ENCODE data around the gene KIF7. TPM values are rescaled to one million over a fixed set of nuclear protein-coding genes. Genes with fewer than 3 reads are reported as not detected.

Gene KIF7
- total RNA-seq, 1 experiment from 2014 or later: 20.4 TPM

GRCh38 chr15:89679212-89679611 is 23.9 kb upstream of the KIF7 start, which contains the start of gene PLIN1 (continued):
- TF ChIP-seq SOX15 (CRISPR knock-in tag; IDR thresholded peaks at IDR 0.05) (no peak), E2F4 (CRISPR knock-in tag; IDR thresholded peaks at IDR 0.05; ENCODE audit: borderline replicate concordance, low read depth) (no peak), CREM (CRISPR knock-in tag; IDR thresholded peaks at IDR 0.05) (no peak), PRRX2 (CRISPR knock-in tag; IDR thresholded peaks at IDR 0.05) (no peak)

DNA sequence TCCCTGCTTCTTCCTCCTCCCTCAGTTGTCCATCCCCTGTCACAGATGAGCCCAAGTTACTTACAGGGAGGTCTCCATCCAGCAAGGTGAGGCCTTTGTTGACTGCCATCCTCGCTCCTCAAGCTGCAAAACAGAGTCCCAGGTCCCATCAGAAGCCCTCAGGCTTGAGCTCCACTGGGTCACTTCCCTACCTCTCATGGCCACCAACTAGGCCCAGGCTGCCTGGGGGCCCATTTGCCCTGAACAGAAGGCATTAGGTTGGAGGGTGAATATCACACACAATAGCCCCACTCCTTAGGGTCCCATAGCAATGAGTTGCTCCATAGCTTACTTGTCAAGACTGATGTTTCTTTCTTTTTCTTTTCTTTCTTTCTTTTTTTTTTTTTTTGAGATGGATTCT is 22.1 kb upstream of the KIF7 start:
- Mint-ChIP-seq H3K27me3 (ENCODE audit: low read depth) (no peaks in the 10 kb centered on the region), H3K4me3 (no peak overlapping the region), H3K27ac (no peak overlapping the region), H3K9me3 (no peaks in the 10 kb centered on the region), H3K36me3 (no peaks in the 10 kb centered on the region), H3K4me1 (no peaks in the 10 kb centered on the region; the same call in 1 of the 2 replicates)
- TF ChIP-seq MXD4 (CRISPR knock-in tag; IDR thresholded peaks at IDR 0.05; ENCODE audit: borderline replicate concordance) (no peak), ZNF396 (CRISPR knock-in tag; IDR thresholded peaks at IDR 0.05; ENCODE audit: borderline replicate concordance) (no peak), OVOL2 (CRISPR knock-in tag; IDR thresholded peaks at IDR 0.05; ENCODE audit: borderline replicate concordance) (no peak), PREB (CRISPR knock-in tag; IDR thresholded peaks at IDR 0.05; ENCODE audit: borderline replicate concordance) (no peak), SOX15 (CRISPR knock-in tag; IDR thresholded peaks at IDR 0.05) (no peak)
- TF ChIP-seq, protein P1, sequence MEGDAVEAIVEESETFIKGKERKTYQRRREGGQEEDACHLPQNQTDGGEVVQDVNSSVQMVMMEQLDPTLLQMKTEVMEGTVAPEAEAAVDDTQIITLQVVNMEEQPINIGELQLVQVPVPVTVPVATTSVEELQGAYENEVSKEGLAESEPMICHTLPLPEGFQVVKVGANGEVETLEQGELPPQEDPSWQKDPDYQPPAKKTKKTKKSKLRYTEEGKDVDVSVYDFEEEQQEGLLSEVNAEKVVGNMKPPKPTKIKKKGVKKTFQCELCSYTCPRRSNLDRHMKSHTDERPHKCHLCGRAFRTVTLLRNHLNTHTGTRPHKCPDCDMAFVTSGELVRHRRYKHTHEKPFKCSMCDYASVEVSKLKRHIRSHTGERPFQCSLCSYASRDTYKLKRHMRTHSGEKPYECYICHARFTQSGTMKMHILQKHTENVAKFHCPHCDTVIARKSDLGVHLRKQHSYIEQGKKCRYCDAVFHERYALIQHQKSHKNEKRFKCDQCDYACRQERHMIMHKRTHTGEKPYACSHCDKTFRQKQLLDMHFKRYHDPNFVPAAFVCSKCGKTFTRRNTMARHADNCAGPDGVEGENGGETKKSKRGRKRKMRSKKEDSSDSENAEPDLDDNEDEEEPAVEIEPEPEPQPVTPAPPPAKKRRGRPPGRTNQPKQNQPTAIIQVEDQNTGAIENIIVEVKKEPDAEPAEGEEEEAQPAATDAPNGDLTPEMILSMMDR (IDR thresholded peaks at IDR 0.05): no peak
- ATAC-seq (no peak), DNase-seq (ENCODE audit: low spot score) (no peak)
- ChIA-PET POLR2A (no interaction called here), CTCF (interaction anchor here (1.0 kb wide), 1 partner anchor 30 kb away, joined by 3 read pairs; no protein-coding TSS in a partner anchor)

DNA sequence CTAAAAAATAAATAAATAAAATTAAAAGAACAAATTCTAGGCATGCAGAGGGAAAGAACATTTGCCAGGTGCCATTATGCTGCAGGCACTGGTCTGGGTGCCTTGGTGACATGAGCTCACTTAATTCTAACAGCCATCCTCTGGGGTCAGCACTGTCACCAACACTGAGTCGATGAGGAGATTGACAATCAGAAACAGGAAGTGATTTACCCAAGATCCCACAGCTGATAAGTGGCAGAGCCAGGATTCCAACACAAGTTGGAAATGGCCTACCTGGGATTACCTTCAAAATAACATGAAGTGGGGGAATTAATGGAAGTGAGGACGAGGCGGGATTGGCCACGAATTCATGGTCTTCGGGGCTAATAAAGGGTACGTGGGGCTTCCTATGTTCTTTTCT is 20.3 kb upstream of the KIF7 start:
- no peaks in the 10 kb centered on the region for H3K9me3 Mint-ChIP-seq
- H3K36me3 Mint-ChIP-seq: no peaks in the 10 kb centered on the region
- ChIA-PET CTCF (interaction anchor here (0.7 to 1.3 kb wide), 2 partner anchors 42 to 199 kb away, joined by 5 read pairs; no protein-coding TSS in a partner anchor), POLR2A (no interaction called here)
- no peaks in the 10 kb centered on the region for H3K27me3 Mint-ChIP-seq (ENCODE audit: low read depth)
- no peak overlapping the region for H3K4me3 Mint-ChIP-seq
- TF ChIP-seq ZNF396 (CRISPR knock-in tag; IDR thresholded peaks at IDR 0.05; ENCODE audit: borderline replicate concordance) (no peak), PRDM15 (CRISPR knock-in tag; IDR thresholded peaks at IDR 0.05) (no peak), CBFB (CRISPR knock-in tag; IDR thresholded peaks at IDR 0.05; ENCODE audit: low read depth) (no peak), ZNF423 (CRISPR knock-in tag; IDR thresholded peaks at IDR 0.05) (no peak), ZSCAN18 (CRISPR knock-in tag; IDR thresholded peaks at IDR 0.05) (no peak)
- TF ChIP-seq, protein P2, sequence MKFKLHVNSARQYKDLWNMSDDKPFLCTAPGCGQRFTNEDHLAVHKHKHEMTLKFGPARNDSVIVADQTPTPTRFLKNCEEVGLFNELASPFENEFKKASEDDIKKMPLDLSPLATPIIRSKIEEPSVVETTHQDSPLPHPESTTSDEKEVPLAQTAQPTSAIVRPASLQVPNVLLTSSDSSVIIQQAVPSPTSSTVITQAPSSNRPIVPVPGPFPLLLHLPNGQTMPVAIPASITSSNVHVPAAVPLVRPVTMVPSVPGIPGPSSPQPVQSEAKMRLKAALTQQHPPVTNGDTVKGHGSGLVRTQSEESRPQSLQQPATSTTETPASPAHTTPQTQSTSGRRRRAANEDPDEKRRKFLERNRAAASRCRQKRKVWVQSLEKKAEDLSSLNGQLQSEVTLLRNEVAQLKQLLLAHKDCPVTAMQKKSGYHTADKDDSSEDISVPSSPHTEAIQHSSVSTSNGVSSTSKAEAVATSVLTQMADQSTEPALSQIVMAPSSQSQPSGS (CRISPR knock-in tag; IDR thresholded peaks at IDR 0.05; ENCODE audit: borderline replicate concordance, low read depth): no peak
- DNase-seq (ENCODE audit: low spot score) (no peak), ATAC-seq (no peak)
- no peak overlapping the region for H3K27ac Mint-ChIP-seq
- H3K4me1 Mint-ChIP-seq: no peaks in the 10 kb centered on the region; the same call in 1 of the 2 replicates

Measured in WTC11 (cell line).